ENCODE data around the gene WWTR1.

GRCh38 chr3:149512073-149512782 is 145.6 kb downstream of the WWTR1 start:
- TF ChIP-seq POLR2A (IDR thresholded peaks at IDR 0.05; ENCODE audit: low read depth, low read length) (no peak), MAX (IDR thresholded peaks at IDR 0.05; ENCODE audit: insufficient read depth, insufficient read length) (no peak), CTCF (IDR thresholded peaks at IDR 0.05; ENCODE audit: extremely low read depth in 1 of 2, insufficient read depth in 1 of 2, low read depth in 1 of 2, low read length in 2 of 2) (peak; percentile 66 to 71), JUN (IDR thresholded peaks at IDR 0.05; ENCODE audit: borderline replicate concordance, insufficient read depth, insufficient read length, low read depth) (no peak), EZH2 (IDR thresholded peaks at IDR 0.05; ENCODE audit: borderline replicate concordance, low read depth, low read length, severe bottlenecking) (no peak)
